GM19468 (cell line): ENCODE data around the gene TMEM185A.
"Not testable (repeated sequence)": the region's sequence is repeated elsewhere in the genome, so short reads cannot be mapped to it uniquely, and the experiment has no call there.

Experiments used
- ATAC-seq: cut with Tn5 transposase; IDR thresholded peaks from one replicate; pipeline ENCODE4 v1.9.1; 2021; ENCODE audit warnings: mild to moderate bottlenecking, moderate library complexity, moderate number of reproducible peaks; ENCODE audit not compliant: unreplicated experiment; ENCODE audit errors: extremely low read depth

The TMEM185A gene

GRCh38 chrX:149631234-149632165 lies at the start of gene TMEM185A:
TMEM185A (minus strand) TSS chrX:149631792; CDS start chrX:149631580, 212 bp downstream.
- peak; percentile 71 for ATAC-seq

DNA sequence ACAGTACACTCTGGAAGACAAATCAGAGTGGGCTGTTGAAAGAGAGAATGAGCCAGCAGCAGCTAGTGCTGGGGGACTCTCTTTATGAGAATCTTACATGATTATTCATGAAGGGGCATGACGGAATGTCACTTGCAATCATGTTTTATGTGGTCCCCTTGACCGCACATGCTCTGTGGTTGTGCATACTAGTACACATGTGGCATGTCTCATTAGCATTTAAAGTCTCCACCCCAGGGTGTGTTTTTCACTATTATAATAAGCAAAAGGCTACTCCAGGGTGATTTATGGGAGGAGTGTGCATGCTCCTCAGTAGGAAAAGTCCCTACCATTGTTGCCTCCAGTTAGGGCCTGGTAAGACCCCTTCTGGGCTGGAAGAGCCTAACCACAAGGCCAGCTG lies 49.6 kb upstream of the TMEM185A start:
- no peak for ATAC-seq

- ATAC-seq, result not testable (repeated sequence)
These were observed 47.6 kb upstream of the TMEM185A start for GRCh38 chrX:149679164-149679678.

DNA sequence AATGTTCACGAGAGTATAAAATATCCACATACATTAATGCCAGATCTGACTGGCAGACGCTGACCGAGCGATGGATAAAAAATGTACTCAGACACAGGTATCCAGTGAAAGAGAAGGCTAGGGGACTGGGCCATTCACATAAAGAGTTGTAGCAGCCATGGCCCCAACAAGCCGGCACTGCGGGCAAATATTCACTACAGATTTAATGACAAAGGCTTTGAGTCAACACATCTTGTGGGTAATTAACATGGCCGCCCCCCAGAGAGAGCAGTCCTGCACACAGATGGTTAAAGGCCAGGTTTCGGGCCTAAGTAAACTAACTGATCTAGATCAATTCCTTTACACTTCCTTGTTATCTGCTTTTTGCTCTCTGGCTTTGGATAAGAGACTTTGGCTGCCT lies 44.0 kb upstream of the TMEM185A start:
- not testable (repeated sequence) for ATAC-seq

- not testable (repeated sequence) for ATAC-seq
These were observed 43.5 kb upstream of the TMEM185A start for GRCh38 chrX:149675088-149675487.

- not testable (repeated sequence) for ATAC-seq
These were observed 29.0 kb upstream of the TMEM185A start for GRCh38 chrX:149660613-149661012.

DNA sequence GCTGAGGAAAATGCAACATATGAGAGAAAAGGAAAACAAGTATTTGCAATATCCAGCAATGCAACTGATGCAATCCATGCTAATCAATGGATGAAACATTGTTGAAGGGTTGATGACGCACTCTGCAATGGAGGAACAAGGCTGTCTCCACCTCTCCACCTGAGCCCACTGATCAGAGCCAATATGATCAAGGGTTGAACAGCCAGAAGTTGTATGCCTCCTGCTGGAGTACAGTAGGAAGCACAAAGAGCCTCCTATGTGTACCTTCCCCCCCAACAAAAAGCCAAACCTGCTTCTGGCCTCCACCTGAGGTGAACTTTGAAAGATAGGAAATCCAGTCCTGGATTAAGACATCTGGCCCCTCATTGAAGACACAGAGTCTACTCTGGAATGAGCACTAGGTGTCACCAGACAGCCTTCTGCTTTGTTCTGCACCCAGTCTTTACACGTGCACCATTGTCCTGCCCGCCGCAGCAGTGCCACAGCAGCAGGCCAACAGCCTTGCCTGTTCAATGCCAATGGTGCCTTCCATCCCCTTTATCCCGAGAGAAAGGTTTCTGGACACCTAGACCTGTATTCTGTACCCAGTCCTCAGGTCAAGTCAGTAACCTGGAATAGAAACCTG lies 24.8 kb upstream of the TMEM185A start:
- not testable (repeated sequence) for ATAC-seq

DNA sequence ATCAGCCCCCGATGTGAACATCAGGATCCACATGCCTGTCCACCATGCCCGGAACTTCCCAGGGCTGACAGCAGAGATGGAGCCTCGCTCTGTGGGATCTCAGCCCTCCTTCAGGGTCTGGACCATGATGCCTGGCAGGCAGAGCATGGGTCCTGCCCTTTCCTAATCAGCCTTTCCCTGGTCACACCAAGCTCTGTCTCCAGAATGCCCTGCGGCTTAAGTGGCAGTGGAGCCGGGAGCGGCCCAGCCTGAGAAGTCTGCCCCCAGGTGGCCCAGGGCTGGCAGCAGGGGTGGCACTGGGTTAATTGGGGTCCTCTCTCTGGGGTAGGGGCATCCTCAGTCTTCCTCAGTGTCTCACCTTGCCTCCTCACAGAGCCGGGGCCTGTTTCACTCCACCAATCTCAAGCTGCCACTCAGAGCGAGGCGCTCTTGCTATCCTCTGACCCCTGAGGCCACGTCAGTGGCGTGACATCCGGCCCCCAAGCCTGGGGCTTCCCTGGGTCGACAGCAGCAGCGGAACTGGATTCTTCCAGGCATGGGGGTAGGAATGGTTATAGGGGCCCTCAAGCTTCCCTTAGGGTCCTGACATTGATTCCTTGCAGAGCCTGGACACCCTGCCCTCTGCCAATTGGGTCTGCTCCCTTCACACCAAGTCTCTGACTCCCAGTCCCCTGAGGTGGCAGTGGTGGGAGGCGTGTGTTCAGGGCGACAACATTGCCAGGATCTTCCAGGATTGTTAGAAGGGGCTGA lies 20.8 kb upstream of the TMEM185A start:
- ATAC-seq, result no peak

- ATAC-seq, result no peak
These were observed 18.6 kb upstream of the TMEM185A start for GRCh38 chrX:149650162-149650561.

DNA sequence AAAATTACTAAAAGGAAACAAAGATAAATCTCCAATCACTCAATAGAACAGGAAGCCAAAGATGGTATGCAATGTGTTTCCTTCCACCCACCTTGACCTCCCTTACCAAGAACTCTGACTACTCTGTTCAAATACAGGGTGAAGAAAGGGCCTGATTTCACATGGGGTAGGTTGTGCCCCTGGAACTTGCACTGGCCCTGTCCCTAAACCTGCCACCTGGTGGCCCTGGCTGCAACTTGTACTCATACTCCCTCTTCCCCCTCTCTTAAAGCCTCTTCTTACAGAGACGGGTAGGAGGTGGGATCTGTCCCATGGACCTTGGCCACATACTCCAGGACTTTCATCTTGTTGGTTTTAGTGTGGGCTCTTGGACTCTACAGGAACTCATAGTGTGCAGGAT lies 17.3 kb upstream of the TMEM185A start:
- ATAC-seq, result no peak

DNA sequence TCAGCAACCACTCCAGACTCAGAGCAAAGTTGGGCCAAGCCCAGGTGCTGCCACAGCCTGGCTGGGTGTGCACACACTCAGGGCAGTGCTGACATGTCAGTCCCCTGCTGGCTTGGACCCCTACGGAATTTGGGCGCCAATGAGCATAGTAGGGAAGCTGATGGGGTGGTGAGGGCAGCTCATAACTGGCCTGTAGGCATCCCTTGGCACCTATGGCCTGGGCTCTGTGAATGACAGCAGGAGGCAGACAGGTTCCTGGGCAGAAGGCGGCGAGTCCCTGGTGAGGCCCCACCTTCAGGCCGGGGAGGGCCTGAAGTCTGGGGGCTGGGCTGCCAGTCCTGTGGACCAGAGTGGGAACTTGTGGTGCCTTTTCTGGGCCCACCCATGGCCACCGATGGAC lies 15.9 kb upstream of the TMEM185A start:
- ATAC-seq, result no peak

DNA sequence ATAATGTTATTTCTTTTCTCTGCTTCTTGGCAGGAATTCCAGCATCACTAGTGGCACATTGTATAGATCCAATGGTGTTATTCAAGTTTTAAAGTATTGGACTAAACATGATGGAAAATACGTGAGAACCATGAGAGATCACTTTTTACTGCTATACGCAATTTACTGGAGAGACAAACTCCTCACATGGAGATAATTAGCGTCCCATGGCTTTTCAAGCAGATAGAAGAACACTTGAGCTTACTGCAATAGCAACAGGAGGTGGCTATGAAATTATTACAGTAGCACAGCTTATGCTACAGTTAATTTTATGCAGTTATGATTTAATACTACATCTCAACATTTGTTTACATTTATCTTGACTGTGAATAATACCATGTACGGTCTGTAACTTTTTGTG lies 11.9 kb upstream of the TMEM185A start:
- ATAC-seq, result no peak

- ATAC-seq, result no peak
These were observed 10.2 kb upstream of the TMEM185A start for GRCh38 chrX:149641835-149642234.

DNA sequence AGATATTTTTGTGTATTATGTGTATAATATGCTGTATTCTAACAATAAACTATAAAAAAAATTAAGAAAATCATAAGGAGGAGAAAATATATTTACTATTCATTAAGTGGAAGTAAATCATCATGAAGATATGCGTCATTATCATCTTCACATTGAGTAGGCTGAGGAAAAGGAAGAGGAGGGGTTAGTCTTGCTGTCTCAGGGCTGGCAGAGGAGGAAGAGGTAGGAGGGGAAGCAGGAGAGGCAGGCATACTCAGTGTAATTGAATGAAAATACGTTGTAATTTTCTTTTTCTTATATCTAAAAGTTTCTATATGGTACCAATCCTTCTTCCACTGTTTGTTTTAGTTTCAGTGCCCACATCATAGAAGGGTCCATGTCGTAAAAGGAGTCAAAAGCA lies 9.8 kb upstream of the TMEM185A start:
- no peak for ATAC-seq

- no peak for ATAC-seq
These were observed 8.0 kb upstream of the TMEM185A start for GRCh38 chrX:149639568-149639967.

- no peak for ATAC-seq
These were observed 7.3 kb upstream of the TMEM185A start for GRCh38 chrX:149638860-149639259.

DNA sequence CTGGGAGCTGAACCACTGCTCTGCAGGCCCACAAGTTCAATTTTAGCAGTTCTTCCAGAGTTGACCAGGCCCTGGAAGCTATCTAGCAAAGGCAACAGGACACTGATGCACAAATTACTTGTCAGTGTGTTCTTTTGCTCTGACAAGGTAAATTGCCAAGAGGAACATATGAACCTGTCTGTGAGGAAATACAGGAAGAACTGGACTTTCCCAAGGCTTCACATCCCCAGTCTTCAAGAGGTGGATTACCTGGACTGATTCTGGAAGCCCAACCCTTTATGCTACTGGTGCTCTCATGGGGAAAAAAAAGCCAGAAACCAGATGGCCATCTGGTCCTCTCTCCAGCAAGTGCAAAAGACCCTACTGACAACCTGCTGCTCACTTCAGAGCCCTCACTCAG lies 1.9 kb upstream of the TMEM185A start:
- ATAC-seq, result no peak

DNA sequence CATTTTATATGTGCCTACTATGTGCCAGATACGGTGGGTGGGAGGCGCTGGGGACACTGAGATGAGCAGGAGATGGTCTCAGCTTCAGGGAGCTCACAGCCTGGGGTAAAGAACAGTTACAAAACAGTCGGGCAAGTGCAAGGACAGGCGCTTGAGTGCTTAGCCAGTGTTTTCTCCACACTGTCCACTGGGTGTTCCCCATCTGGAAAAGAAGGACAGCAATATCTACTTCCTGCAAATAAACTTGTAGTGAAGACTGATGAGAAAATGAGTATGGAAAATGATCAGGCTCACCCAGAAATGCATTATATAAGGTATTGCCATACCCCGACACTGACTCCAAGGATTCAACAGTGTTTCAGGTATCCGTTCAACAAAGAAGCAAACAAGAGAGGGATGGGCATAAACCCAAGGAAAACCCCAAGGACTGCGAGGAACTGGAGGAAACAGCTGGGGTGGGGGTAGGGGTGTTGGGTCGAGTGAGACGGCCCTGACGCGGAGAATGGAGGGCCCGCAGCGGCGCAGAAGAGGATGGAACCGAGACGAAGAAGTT lies 835 bp downstream of the TMEM185A start:
- ATAC-seq, result no peak

- ATAC-seq, result no peak
These were observed 1.7 kb downstream of the TMEM185A start for GRCh38 chrX:149629730-149630387.

- ATAC-seq, result no peak
These were observed 2.8 kb downstream of the TMEM185A start for GRCh38 chrX:149628768-149629167.
